Skin of body (tissue), 2 donors: Measurements from ENCODE around the gene NAV2. TPM values are rescaled to one million over a fixed set of nuclear protein-coding genes. Genes with fewer than 3 reads are reported as not detected.
A peak's percentile ranks its signal among the peaks of the same experiment; 100 is the strongest.

ENCODE experiments used
- DNase-seq: peaks from one replicate; lab custom pipeline; 2025; lab: John Stamatoyannopoulos, UW
- total RNA-seq: library from RNA; depleted of rRNA; stranded (reverse); fragments of >200 nt; gene quantifications from one replicate; pipeline ENCODE4 v1.2.3, GENCODE V29; 2014

Gene NAV2
- total RNA-seq, 1 donor from 2014 or later: 13.6 TPM

DNA sequence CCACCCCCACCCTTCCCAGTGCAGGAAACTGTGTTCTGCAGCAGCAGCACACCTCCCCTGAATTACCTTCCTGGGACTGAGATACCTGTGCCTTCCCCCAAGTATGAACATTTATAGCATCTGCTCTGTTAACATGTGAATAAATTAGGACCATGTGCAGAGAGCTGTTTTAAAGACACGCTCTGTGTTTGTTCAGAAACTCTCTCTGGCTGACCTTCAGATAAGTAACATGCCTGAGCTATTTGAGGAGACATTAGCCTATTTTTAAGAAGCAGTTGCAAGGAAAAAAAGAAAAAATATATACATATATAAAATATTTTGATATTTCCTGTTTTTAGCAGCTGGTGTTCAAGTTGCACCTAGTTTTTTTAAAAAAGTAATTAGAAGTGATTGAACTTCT is 5.4 kb downstream of the NAV2 start:
- no peak for DNase-seq

DNA sequence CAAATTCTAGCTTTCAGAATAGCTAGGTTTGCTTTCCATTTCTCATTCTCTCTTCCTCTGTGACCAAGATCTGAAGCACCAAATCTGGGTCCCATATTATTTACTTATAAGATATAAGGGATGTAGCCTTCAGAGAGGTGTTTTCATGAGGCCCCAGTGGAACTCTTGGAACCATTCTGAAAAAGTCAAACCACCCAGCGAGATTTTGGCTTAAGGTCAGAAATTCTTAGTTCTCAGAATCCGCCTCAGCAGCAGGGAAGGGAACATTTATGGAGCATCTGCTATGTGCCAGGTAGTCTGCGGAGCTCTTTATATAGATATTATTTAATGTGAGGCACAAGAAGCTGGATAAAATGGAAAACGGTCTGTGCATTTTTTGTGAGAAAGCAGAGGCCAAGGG is 6.3 kb downstream of the NAV2 start:
- DNase-seq: no peak

- no peak for DNase-seq
These were observed 7.3 kb downstream of the NAV2 start for GRCh38 chr11:19719960-19720359.

GRCh38 chr11:19721176-19721575 is 8.5 kb downstream of the NAV2 start:
- no peak for DNase-seq

- no peak for DNase-seq
These were observed 10.1 kb downstream of the NAV2 start for GRCh38 chr11:19722702-19723101.

GRCh38 chr11:19723572-19724342 is 11.1 kb downstream of the NAV2 start:
- no peak for DNase-seq

DNA sequence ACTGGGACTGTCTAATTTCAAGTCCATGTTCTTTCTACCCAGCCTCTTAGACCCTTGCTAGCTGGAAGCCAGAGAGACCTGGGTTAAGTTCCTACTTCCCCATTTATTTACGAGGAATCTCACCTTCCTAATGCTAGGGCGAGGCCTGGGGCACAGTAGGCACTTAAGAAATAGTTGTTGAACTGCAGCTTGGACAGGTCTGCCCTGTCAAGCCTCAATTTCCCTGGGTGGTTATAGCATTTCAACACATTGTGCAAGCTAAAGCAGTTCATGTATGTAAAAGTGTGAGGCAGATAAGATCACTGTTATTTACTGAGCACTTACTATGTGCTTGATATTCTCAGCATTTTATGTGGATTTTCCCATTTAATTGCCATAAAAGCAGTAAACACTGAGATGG is 12.1 kb downstream of the NAV2 start:
- DNase-seq: no peak

- DNase-seq: no peak
These were observed 12.9 kb downstream of the NAV2 start for GRCh38 chr11:19725379-19726079.

DNA sequence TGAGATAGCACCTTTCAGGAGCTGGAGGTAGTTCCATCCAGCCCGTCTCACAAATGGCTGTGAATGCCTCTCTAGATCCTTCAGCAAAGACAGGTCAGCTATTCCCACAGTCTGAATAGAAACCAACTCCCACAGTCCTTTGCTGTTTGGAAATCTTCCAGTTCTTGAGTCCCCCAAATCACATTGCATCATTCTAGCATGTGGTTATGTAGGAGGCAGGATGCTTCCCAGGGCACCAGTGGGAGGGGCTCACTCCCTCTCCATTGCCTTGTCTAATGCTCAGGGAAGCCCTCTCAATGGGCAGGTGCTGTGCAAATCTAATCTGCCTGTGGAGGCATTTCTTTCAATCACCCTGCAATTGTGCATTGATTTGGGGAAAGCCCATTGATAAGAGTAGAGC is 14.6 kb downstream of the NAV2 start:
- DNase-seq: no peak

- peak; percentile 29 for DNase-seq
These were observed 15.8 kb downstream of the NAV2 start for GRCh38 chr11:19728436-19728835.

- DNase-seq: no peak
These were observed 16.5 kb downstream of the NAV2 start for GRCh38 chr11:19729141-19729540.

DNA sequence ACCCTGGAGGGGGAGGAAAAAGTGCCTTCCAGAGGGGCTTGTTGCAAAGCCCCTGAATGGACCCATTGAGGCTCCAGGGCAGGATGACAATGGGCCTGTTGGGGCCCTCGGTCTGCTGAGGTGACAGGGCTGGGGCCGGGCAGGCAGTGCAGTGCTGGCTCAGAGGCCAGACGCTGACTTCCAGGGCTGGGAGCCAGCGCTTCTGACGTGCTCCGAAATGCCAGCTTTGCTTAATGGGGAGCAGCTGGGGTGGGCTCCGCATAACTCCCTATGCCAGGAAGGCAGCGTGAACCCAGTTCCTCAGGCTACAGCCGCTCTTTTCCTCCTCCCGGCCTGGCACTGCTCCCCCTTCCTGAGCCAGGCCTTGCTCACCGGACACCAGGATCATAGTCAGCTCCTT is 17.7 kb downstream of the NAV2 start:
- no peak for DNase-seq

DNA sequence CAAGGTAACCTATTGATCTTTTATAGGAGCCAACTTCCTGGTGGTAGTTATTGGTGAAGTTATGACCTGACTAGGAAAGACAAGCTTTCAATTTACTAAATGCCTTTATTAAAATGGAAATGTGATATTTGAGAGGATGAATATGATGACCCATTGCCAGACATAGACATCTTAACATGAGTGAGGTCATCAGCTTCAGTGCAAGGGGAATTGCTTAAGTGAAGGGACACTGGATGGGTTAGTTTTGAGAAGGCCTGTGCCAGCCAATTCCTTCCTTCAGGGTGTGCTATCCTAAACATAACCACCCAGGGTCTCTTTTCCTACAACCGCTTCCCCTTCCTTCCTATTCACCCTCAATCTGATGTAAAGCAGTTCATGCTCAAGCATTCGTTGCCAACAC is 21.5 kb downstream of the NAV2 start:
- no peak for DNase-seq

GRCh38 chr11:19735157-19735908 is 22.7 kb downstream of the NAV2 start:
- no peak for DNase-seq

DNA sequence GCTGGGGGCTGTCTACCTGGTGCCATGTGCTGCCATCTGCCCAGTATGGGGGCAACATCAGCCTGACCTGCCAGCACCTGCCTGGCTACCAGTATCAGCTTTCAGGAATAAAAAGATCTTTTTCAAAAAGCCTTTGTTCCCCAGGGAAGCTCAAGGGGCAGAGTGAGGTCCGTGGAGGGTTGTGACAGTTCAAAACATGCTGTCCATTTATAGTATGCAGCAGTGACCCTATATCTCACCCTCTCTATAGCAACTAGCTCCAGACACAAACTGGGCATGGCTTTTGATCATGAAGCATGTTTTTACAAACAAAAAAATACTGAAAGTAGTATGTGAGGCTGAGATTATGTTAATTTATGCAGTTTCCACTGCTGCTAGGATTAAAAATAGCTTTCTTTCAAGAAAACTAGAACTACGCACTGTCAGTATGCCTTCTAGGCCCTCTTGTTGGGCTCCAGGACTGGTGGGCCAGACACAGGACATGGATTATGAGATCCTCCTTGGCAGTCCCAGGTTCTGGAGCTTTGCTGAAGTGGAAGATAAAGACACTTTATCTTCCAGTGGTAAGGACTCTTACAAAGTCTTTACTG is 23.4 kb downstream of the NAV2 start:
- no peak for DNase-seq

- DNase-seq: no peak
These were observed 24.2 kb downstream of the NAV2 start for GRCh38 chr11:19736831-19737230.

DNA sequence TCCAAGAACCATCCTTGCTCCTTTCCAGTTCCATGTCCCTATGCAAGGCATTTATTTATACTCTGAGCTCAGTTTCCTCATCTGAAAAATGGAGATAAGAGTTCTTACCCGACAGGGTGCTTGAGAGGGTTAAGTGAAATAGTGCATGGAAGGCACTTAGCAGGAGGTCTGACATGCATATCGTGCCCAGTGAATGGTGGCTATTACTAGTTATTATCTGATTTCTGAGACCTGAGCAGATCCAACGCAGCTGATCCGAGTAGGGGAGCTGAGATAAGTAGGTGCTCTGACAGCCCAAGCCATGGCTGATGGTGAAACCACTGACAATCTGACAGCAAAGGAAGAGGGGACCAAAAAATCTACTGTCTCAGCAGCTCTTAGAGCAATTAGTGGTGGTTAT is 24.9 kb downstream of the NAV2 start:
- DNase-seq: no peak

GRCh38 chr11:19738124-19738523 is 25.5 kb downstream of the NAV2 start:
- DNase-seq: peak; percentile 40

DNA sequence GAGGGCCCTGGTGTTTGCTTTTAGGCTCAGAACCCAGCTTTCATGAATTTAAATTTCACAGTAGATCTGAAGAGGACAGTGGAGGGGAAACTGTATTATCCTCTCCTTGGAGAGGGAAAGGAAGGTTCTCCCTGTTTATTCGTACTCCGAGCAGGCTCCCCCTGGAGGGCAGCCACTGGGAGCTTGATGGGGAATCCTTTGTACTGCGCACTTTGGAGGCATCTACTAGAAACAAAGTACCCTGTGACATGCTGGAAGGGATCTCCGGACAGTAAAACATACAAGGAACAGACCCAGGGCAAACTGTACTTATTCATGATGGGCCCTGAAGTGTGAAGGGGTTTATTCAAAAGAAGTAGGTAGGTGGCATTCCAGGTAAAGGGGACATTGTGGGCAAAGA is 27.2 kb downstream of the NAV2 start:
- no peak for DNase-seq

DNA sequence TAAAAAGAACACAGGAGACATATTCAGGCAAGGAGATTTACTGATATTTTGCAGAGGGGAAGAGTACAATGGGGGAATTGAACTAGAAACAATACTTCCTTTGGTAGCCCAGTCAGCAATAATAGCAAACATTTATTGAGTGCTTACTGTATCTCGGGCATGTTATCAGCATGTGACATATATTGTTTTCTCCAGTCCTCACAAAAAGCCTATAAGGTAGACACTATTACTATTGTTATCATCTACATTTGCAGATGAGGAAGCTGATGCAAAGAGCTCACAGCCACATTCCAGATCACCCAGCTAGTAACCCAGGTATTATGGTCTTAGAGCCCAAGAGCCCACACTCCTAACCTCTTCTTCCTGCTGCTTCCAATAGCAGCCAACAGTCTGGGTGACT is 27.9 kb downstream of the NAV2 start:
- no peak for DNase-seq

DNA sequence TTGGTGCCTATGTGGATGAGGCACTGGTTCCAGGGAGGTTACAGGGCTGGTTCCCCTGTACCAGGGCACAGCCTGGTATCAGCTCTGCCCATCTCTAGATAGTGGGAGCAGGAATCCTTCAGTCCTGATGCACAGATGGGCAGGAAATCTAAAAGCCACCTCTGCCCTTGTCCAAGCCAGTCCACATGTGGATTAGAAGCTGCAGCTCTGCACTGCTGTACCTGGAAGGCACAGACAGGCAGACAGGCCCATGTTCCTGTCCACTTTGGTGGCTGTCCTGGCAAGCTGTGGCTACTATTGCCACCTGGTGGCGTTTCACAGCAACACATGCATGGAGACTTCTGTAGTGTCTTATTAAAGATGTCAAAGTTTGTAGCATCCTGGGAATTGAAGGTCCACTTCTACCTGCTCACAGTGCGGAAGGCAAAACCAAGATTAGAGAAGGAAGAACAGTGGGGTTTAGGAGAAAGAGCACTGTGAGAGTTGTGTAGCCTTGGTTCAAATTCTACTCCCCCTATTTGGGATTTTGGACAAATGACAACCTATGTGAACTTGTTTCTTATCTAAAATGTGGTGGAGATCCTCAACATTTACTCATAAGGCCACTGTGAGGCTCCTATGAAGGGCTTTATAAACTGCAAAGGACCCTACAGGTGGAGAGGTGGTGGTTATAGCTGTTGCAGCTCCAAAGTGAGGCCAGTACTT is 30.1 kb downstream of the NAV2 start:
- peak; percentile 38 for DNase-seq
